ENCODE measurements around the gene URGCP.
"Not testable (repeated sequence)": the region's sequence is repeated elsewhere in the genome, so short reads cannot be mapped to it uniquely, and the experiment has no call there.

Gene URGCP

GRCh38 chr7:43843296-43843695 lies 63.1 kb downstream of the URGCP start:
- no peak for DNase-seq (ENCODE audit: low read depth)
- no peak overlapping the region for H3K4me3 ChIP-seq (ENCODE audit: low read depth, low read length)
- no peak for TF ChIP-seq CTCF (IDR thresholded peaks at IDR 0.05; ENCODE audit: low read depth, low read length, missing control alignments)

- no peak for TF ChIP-seq CTCF (IDR thresholded peaks at IDR 0.05; ENCODE audit: low read depth, low read length, missing control alignments)
- no peak overlapping the region for H3K4me3 ChIP-seq (ENCODE audit: low read depth, low read length)
- DNase-seq (ENCODE audit: low read depth) = no peak
Observed at GRCh38 chr7:43838201-43838658, 68.2 kb downstream of the URGCP start.

- DNase-seq (ENCODE audit: low read depth) = peak; percentile 68
- peak overlapping the region; percentile 34 for H3K4me3 ChIP-seq (ENCODE audit: low read depth, low read length)
Observed at GRCh38 chr7:43834463-43835251, 71.7 kb downstream of the URGCP start.

GRCh38 chr7:43830917-43831316 lies 75.5 kb downstream of the URGCP start:
- not testable (repeated sequence) for H3K4me3 ChIP-seq (ENCODE audit: low read depth, low read length); DNase-seq (ENCODE audit: low read depth)

More at GRCh38 chr7:43834463-43835251, 71.7 kb downstream of the URGCP start:
- no peak for TF ChIP-seq CTCF (IDR thresholded peaks at IDR 0.05; ENCODE audit: low read depth, low read length, missing control alignments)
